NT2/D1 (cell line): Measurements from ENCODE around the gene AFAP1L1.

Source experiments
- SUZ12 ChIP-seq: IDR thresholded peaks from 2 replicates; pipeline ENCODE4 v1.6.1; 2011; ENCODE audit not compliant: insufficient read length, insufficient read depth; ENCODE audit errors: extremely low read depth
- YY1 ChIP-seq: IDR thresholded peaks from 2 replicates; pipeline ENCODE4 v1.6.1; 2011; ENCODE audit not compliant: insufficient read length, insufficient read depth

- TF ChIP-seq YY1 (no peak), SUZ12 (no peak)
Observed at GRCh38 chr5:149273950-149274349, 2.3 kb downstream of the AFAP1L1 start.
